ENCODE data around the gene FABP7. TPM values are rescaled to one million over a fixed set of nuclear protein-coding genes. Genes with fewer than 3 reads are reported as not detected.

The FABP7 gene
- polyA plus RNA-seq, 5 donors, result 5.9 to 26.0 (median 20.4) TPM

GRCh38 chr6:122754191-122754731 lies 25.3 kb upstream of the FABP7 start:
- DNase-seq, result no peak

- no peak for DNase-seq
Measured at GRCh38 chr6:122755901-122756300, 23.6 kb upstream of the FABP7 start.

DNA sequence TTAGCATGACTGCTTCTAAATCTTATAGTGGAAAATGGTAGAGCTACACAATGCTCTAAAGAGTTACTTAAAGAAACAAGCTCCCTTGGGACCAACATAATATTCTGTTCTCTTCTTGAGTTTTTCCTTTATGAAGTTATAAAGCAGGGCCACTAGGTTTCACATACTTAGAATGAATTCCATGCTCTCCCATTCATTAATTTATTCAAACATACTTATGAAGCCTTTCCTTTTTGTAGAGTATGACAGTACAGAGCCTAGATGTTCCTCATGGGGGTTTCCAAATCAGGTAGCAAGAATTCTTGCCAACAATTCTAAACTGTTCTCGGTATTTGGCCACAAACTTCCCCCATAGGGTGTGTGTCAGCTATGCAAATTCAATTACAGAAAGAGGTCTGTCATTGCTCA lies 20.6 kb upstream of the FABP7 start:
- DNase-seq, result no peak

- DNase-seq, result no peak
Measured at GRCh38 chr6:122760330-122760729, 19.2 kb upstream of the FABP7 start.

DNA sequence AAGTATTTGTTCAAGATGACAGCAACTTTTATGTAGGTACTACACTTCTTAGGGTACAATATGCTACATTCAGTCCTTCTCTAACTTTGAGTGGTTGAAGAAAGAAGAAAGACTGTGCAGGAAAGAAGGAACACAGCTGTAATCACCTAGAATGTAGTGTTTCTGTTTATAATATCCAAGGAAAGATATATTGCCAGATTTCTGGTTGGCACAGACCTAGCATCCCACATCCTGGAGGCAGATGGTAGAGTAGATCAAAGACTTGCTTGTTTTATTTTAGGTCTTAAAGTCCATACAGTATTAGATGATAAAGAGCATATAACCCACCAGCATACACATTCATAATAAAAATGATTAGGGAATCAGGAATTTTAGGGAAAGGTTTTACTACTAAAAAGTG lies 13.3 kb upstream of the FABP7 start:
- DNase-seq, result no peak

DNA sequence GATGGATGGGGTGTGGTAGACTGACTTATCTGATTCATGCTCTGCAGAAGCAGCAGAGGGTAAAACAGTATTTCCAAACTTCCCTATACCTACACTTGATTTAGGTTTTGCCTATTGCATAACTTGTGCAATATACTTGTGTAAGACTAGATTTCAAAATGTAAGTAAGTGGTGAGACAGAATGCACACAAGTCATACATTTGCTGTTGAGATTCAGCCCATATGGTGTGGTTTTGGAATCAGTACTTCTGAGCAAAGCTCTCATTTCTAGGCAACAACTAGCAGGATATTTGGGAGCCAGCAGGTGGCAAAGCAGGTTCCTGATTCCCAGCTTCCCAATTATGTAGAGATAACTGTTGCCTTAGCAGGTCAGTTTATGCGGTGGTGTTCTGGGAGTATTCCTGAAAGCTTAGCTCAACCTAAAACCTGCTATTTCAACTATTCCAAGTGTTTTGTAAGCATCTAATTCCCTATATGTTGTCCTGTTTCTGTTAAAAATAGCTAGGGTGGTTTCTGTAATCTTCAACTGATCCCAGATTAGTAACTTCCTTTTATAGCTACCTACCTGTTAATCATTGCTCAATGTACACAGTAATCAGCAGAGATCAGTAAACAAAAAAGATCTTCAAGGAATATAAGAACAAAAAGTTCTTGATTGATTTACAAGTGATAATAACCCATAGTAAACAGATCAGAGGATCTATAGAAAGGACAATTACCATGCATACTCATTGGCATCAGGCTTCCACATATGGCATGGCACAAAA lies 8.5 kb upstream of the FABP7 start:
- peak in 1 of 2 donors; percentile 27 for DNase-seq

GRCh38 chr6:122772724-122773415 lies 6.6 kb upstream of the FABP7 start:
- DNase-seq, result no peak

GRCh38 chr6:122775975-122776374 lies 3.5 kb upstream of the FABP7 start:
- no peak for DNase-seq

GRCh38 chr6:122778302-122778701 lies 1.2 kb upstream of the FABP7 start:
- no peak for DNase-seq

DNA sequence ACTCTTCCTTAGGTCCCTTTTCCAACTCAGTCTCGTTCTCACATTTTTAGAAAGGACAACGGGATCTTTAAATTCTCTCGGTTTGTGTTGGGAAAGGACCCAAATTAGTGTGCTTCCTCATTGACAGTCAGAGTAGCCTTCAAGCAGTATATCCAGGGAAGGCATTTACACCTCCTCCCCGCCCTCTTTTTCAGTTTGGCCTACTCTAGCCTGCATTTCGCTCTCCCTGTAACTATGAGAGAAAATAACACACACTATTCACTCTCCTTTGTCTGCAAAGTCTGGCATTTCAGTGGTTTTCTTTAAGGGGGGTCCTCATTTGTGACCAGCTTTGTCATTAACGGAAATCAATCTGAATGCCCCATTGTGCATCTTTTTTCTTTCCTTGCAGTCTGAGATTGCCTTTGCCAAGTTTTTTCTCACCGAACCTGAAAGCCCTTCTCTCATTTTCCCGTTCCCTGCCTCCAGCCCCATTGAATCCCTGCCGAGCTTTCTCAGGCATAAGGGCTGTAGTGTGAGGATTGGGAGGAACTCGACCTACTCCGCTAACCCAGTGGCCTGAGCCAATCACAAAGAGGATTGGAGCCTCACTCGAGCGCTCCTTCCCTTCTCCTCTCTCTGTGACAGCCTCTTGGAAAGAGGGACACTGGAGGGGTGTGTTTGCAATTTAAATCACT lies 393 bp upstream of the FABP7 start:
- DNase-seq, result no peak

GRCh38 chr6:122780114-122780513 lies 598 bp downstream of the FABP7 start:
- no peak for DNase-seq

GRCh38 chr6:122781716-122782115 lies 2.2 kb downstream of the FABP7 start:
- no peak for DNase-seq

GRCh38 chr6:122783401-122783800 lies 3.9 kb downstream of the FABP7 start:
- no peak for DNase-seq

- DNase-seq, result no peak
Measured at GRCh38 chr6:122785891-122786290, 6.4 kb downstream of the FABP7 start.

DNA sequence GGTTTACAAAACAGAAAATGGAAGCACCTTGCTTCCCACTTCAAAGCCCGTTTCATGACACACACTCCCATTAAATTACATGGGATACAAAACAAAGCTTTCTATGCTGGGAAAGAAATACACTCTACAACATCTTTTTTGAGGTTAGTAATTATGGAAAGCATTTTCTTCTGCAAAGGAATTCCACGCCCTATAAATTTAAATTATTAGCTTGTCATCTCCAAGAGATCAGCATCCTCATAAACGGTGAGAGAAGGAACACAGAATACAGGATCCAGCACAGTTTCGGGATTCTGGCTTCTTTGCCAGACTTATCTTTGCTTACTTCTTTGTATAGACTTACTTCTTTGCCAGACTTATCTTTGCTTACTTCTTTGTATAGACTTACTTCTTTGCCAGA lies 8.2 kb downstream of the FABP7 start:
- DNase-seq, result no peak

DNA sequence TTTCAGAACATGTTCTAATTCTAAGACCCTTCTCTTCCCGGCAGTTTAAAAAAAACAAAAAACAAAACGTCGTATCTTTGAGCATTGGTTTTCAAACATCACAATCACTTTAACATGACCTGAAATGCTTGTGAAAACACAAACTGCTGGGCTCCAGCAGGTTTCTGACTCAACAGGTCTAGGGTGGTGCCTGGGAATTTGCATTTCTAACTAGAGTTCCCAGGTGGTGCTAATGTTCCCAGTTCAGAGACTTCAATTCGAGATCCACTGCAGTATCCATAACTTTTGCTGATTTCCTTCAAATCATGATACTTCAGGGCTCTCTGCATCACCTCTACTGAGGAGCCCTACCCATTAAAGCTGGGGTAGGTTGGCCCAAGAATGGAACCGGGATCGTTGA lies 8.7 kb downstream of the FABP7 start:
- no peak for DNase-seq

DNA sequence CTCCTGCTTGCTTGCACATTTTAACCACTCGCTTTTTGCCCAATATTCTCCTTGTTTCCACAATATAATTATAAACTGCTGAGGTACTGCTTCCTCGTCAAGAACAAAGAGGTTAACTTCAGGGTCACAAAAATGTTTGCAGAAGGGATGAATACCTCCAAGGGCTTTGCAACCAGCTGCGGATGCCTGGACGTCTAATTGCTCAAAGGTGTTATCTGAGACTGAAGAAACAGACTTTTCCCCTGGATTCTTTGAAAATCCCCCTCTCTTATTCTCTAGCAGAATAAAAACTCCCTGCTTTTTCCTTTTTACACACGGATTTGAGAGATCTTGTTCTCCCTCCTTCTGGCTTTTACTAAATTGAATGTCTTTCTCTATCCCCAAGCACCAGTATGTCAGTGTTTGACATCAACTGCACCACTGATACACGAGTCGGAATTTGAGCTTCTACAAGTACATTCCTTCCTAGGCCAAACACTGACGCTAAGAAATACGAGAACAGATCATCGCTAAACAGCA lies 9.2 kb downstream of the FABP7 start:
- DNase-seq, result no peak

GRCh38 chr6:122789182-122790027 lies 9.9 kb downstream of the FABP7 start, which contains the start of gene SMPDL3A:
SMPDL3A (plus strand) TSS chr6:122789258; CDS start chr6:122789347, 89 bp downstream.
- peak; percentile 85 to 86 for DNase-seq

DNA sequence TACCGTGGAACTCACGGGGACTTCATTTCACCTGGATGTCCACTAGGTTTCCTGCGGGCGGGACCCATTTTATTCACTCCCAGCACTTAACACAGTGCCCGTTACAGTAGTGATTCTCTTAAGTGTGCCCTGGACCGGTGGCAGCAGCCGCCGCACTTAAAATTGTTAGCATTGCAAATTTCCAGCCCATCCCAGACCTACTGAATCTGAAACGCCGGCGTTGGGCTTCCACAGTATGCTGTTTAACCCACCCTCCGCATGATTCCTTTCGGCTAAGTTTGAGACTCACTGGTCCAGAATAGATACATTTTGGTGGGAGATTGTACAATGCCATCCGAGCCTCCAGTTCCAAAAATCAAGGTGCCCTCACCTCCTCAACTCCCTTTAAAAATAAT lies 10.5 kb downstream of the FABP7 start:
- DNase-seq, result no peak

DNA sequence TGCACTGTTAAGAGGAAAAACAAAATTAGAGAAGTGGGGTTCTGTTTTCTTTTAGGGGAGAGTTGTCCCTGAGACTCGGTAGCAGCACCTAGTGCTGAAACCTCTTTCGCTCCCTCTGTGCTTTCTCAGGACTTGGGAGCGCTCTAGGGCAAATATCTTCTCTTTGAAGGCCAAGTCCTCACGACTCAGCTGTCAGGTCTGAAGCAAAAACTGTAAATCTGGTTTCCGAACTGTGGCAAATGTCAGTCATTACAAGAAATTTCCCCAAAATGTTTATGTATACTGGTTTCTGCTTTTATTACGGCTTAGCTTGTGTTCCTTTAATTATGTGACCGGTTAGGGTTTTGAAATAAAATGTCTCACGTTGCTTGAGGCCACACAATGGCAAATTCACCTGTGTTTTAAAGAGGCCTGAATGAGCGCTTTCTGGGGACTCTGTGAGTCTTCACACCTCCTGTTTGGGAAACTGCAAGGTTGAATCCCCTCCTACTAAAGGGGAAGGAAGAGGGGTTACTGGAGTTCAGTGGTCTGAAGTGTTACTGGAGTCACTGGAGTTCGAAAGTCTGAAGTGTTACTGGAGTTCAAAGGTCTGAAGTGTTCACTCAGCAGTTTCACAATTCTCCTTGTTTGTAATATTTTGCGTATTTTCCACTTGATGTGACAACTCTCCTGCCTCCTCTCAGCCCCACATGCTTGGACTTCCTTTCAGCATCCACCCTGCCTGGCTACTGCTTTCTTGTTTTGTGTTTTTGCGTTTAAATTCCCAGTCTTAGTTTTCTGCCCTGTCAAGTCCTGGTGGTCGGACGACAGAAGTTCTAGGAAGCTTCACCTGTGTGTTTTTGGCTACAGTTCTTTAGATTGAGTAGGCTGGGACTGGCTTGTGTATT lies 11.2 kb downstream of the FABP7 start:
- no peak for DNase-seq

Measured in right lung (tissue), 5 donors.